ENCODE measurements around the gene SHH. TPM values are rescaled to one million over a fixed set of nuclear protein-coding genes. Genes with fewer than 3 reads are reported as not detected.

SHH gene
- total RNA-seq, 1 experiment from 2014 or later, result 22.9 TPM

GRCh38 chr7:155754165-155754564 is 58.1 kb downstream of the SHH start:
- ATAC-seq, result no peak; the same call in 1 of the 2 replicates
- Histone ChIP-seq H3K4me3 (ENCODE audit: low read depth in 2 of 2, low read length in 2 of 2) (no peak overlapping the region), H3K4me1 (ENCODE audit: control insufficient read depth, insufficient read depth, low read length) (no peaks in the 10 kb centered on the region; the same call in 1 of the 2 replicates), H3K27ac (ENCODE audit: low read length) (no peak overlapping the region), H3K9me3 (ENCODE audit: control insufficient read depth, insufficient read depth, low read depth, low read length) (no peaks in the 10 kb centered on the region), H3K36me3 (ENCODE audit: control insufficient read depth, insufficient read depth, low read length) (no peaks in the 10 kb centered on the region), H3K27me3 (ENCODE audit: control insufficient read depth, insufficient read depth, low read length) (no peaks in the 10 kb centered on the region)
- intact Hi-C loops (cut with micrococcal nuclease; ENCODE audit: unreplicated experiment) (no loop called here), in situ Hi-C loops (cut with HindIII; ENCODE audit: low pct_unique_long_range_greater_than_20kb, low sequenced_read_pairs) (no loop called here)
- TF ChIP-seq POLR2AphosphoS5 (IDR thresholded peaks at IDR 0.05; ENCODE audit: low read depth, low read length), result no peak
- TF ChIP-seq, protein P1, sequence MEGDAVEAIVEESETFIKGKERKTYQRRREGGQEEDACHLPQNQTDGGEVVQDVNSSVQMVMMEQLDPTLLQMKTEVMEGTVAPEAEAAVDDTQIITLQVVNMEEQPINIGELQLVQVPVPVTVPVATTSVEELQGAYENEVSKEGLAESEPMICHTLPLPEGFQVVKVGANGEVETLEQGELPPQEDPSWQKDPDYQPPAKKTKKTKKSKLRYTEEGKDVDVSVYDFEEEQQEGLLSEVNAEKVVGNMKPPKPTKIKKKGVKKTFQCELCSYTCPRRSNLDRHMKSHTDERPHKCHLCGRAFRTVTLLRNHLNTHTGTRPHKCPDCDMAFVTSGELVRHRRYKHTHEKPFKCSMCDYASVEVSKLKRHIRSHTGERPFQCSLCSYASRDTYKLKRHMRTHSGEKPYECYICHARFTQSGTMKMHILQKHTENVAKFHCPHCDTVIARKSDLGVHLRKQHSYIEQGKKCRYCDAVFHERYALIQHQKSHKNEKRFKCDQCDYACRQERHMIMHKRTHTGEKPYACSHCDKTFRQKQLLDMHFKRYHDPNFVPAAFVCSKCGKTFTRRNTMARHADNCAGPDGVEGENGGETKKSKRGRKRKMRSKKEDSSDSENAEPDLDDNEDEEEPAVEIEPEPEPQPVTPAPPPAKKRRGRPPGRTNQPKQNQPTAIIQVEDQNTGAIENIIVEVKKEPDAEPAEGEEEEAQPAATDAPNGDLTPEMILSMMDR (IDR thresholded peaks at IDR 0.05), result no peak
- no peak for TF ChIP-seq TCF7L2 (IDR thresholded peaks at IDR 0.05; ENCODE audit: low read depth, low read length)
- no peak for TF ChIP-seq REST (IDR thresholded peaks at IDR 0.05; ENCODE audit: insufficient read depth in 1 of 2, low read depth in 2 of 2, low read length in 1 of 2)
- TF ChIP-seq SIN3A (IDR thresholded peaks at IDR 0.05; ENCODE audit: borderline replicate concordance, insufficient read depth, low read depth, low read length), result no peak
- ChIA-PET CTCF (no interaction called here), POLR2A (no interaction called here)
- DNase-seq (ENCODE audit: low read depth, low spot score), result no peak
- no TSS peak for BruUV-seq (replicated peaks)

- intact Hi-C loops (cut with micrococcal nuclease; ENCODE audit: unreplicated experiment), result no loop called here
- POLR2A ChIA-PET, result no interaction called here
- in situ Hi-C loops (cut with HindIII; ENCODE audit: low pct_unique_long_range_greater_than_20kb, low sequenced_read_pairs), result no loop called here
- Histone ChIP-seq H3K4me3 (ENCODE audit: low read depth in 2 of 2, low read length in 2 of 2) (no peak overlapping the region), H3K36me3 (ENCODE audit: control insufficient read depth, insufficient read depth, low read length) (no peaks in the 10 kb centered on the region), H3K27ac (ENCODE audit: low read length) (no peak overlapping the region), H3K27me3 (ENCODE audit: control insufficient read depth, insufficient read depth, low read length) (no peaks in the 10 kb centered on the region), H3K9me3 (ENCODE audit: control insufficient read depth, insufficient read depth, low read depth, low read length) (no peaks in the 10 kb centered on the region), H3K4me1 (ENCODE audit: control insufficient read depth, insufficient read depth, low read length) (no peaks in the 10 kb centered on the region; the same call in 1 of the 2 replicates)
- no TSS peak for BruUV-seq (replicated peaks)
- ATAC-seq, result no peak
- TF ChIP-seq TCF7L2 (IDR thresholded peaks at IDR 0.05; ENCODE audit: low read depth, low read length) (no peak), SIN3A (IDR thresholded peaks at IDR 0.05; ENCODE audit: borderline replicate concordance, insufficient read depth, low read depth, low read length) (no peak), POLR2AphosphoS5 (IDR thresholded peaks at IDR 0.05; ENCODE audit: low read depth, low read length) (no peak), REST (IDR thresholded peaks at IDR 0.05; ENCODE audit: insufficient read depth in 1 of 2, low read depth in 2 of 2, low read length in 1 of 2) (no peak)
- TF ChIP-seq, protein P1 (IDR thresholded peaks at IDR 0.05), result no peak
- CTCF ChIA-PET, result no interaction called here
- no peak for DNase-seq (ENCODE audit: low read depth, low spot score)
Observed at GRCh38 chr7:155753446-155753965, 58.8 kb downstream of the SHH start.

Data from Panc1 (cell line).